ENCODE measurements around the gene FAM161B. TPM values are rescaled to one million over a fixed set of nuclear protein-coding genes. Genes with fewer than 3 reads are reported as not detected.

Gene FAM161B, protein sequence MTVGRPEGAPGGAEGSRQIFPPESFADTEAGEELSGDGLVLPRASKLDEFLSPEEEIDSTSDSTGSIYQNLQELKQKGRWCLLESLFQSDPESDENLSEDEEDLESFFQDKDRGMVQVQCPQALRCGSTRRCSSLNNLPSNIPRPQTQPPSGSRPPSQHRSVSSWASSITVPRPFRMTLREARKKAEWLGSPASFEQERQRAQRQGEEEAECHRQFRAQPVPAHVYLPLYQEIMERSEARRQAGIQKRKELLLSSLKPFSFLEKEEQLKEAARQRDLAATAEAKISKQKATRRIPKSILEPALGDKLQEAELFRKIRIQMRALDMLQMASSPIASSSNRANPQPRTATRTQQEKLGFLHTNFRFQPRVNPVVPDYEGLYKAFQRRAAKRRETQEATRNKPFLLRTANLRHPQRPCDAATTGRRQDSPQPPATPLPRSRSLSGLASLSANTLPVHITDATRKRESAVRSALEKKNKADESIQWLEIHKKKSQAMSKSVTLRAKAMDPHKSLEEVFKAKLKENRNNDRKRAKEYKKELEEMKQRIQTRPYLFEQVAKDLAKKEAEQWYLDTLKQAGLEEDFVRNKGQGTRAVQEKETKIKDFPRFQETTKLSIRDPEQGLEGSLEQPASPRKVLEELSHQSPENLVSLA
- 2.6 and 2.8 TPM in 2 replicates for polyA plus RNA-seq (2011; rRNA removed)
- 2.0 and 2.1 TPM in 2 replicates for polyA minus RNA-seq (2011; rRNA and poly(A)+ RNA removed)

DNA sequence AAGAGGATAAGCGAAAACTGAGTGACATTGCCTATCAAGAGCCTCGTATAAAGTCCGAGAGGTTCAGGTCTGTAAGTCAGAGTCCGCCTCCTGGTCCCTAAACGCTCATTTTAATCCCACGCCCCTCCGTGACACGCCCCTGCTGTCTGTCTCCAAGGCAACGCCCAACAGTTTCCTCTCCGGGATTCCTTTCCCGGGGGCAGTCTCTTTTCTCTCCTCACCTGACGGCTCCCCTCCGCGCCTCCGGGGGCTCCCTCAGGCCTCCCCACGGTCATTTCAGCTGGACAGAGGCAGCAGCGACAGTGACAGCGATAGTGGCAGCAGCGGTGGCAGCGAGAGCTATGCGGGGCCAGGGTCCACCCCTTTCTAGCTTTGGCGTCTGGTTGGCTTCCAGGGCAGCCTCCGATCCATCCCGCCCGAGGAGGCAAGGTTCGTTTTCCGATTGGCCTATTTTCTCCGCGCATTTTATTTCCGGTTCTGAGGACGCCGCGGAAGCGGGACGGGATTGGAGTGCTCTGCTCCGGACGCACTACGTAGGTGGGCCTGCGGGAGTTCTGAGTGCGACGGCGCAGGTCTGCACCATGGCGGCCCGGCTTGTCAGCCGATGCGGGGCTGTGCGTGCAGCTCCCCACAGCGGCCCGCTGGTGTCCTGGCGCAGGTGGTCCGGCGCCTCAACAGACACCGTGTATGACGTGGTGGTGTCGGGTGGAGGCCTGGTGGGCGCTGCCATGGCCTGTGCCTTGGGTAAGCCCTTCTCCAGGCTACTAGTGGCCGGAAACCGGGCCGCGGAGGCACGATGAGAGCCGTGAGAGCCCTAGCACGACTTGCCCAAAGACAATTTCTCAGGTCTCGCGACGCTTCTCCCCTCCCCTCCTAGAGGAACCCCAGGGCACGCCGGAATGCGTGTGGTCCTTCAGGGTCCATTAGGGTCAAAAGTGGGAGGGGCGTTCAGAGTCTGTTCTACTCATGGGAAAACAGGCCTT is at the start of gene FAM161B, which contains the start of gene COQ6:
TSS of gene FAM161B (minus strand) at position 343 of the 983 bp plus-strand sequence. CDS start at position 275, 68 bp downstream.
TSS of gene COQ6 (plus strand) at position 551 of the 983 bp plus-strand sequence. CDS start at position 582, 31 bp downstream.
- TF ChIP-seq CTCF (IDR thresholded peaks at IDR 0.05; ENCODE audit: low read depth, low read length): peak; percentile 9; the same call in 1 of the 2 replicates
- DNase-seq (ENCODE audit: low read depth, low spot score): peak; percentile 85

GRCh38 chr14:73998726-73999125 is 48.8 kb upstream of the FAM161B start:
- CTCF ChIA-PET: no interaction called here
- POLR2A ChIA-PET: no interaction called here
- H3K27ac ChIP-seq (ENCODE audit: low read depth, low read length): no peak overlapping the region

More for the DNA sequence above, at the start of gene FAM161B, which contains the start of gene COQ6:
- POLR2A ChIA-PET: interaction anchor here (0.8 kb wide), 1 partner anchor 164 kb away, joined by 3 read pairs; no protein-coding TSS in a partner anchor
- Histone ChIP-seq H3K27me3 (ENCODE audit: control insufficient read depth, insufficient read depth, low read length) (no peaks in the 10 kb centered on the region), H3K4me3 (ENCODE audit: low read depth, low read length) (peak within 1 kb of the TSS; percentile 99), H3K27ac (ENCODE audit: low read depth, low read length) (peak within 1 kb of the TSS; percentile 94), H3K9me3 (ENCODE audit: control insufficient read depth, insufficient read depth, low read length) (no peaks in the 10 kb centered on the region; the same call in 1 of the 2 replicates)
- CTCF ChIA-PET: interaction anchor here (0.5 kb wide), 1 partner anchor 22 kb away, joined by 5 read pairs; no protein-coding TSS in a partner anchor

DNA sequence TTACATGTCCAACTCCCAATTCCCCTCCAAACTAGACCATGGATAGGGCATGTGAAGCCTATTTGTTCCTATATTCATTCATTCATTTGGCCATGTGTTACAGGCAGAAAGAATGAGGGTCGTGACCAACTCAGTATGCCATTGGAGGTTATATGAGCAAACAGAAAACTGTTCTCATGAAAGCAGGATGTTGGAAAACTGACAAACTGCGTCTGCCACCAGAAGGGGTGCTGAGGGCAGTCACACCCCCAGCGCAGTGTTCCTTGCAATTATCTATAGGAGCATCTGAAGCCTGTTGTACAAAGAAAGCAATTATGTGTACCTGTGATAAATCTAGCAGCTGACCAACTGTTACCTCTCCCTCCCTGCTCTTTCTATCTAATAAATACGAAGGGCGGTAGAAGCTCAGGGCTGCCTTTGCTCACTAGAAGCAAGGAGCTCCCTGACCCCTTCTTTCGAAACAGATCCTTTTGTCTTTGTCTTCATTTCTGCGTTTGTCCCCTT is 48.1 kb upstream of the FAM161B start:
- DNase-seq (ENCODE audit: low read depth, low spot score): no peak
- no peak overlapping the region for H3K27ac ChIP-seq (ENCODE audit: low read depth, low read length)
- H3K27me3 ChIP-seq (ENCODE audit: control insufficient read depth, insufficient read depth, low read length): no peaks in the 10 kb centered on the region
- ChIA-PET CTCF (no interaction called here), POLR2A (no interaction called here)
- H3K4me3 ChIP-seq (ENCODE audit: low read depth, low read length): no peak overlapping the region
- no peaks in the 10 kb centered on the region for H3K9me3 ChIP-seq (ENCODE audit: control insufficient read depth, insufficient read depth, low read length)
- no peak for TF ChIP-seq CTCF (IDR thresholded peaks at IDR 0.05; ENCODE audit: low read depth, low read length)

More at GRCh38 chr14:73998726-73999125, 48.8 kb upstream of the FAM161B start:
- no peak for TF ChIP-seq CTCF (IDR thresholded peaks at IDR 0.05; ENCODE audit: low read depth, low read length)
- Histone ChIP-seq H3K4me3 (ENCODE audit: low read depth, low read length) (no peak overlapping the region), H3K9me3 (ENCODE audit: control insufficient read depth, insufficient read depth, low read length) (no peaks in the 10 kb centered on the region), H3K27me3 (ENCODE audit: control insufficient read depth, insufficient read depth, low read length) (no peaks in the 10 kb centered on the region)
- no peak for DNase-seq (ENCODE audit: low read depth, low spot score)

DNA sequence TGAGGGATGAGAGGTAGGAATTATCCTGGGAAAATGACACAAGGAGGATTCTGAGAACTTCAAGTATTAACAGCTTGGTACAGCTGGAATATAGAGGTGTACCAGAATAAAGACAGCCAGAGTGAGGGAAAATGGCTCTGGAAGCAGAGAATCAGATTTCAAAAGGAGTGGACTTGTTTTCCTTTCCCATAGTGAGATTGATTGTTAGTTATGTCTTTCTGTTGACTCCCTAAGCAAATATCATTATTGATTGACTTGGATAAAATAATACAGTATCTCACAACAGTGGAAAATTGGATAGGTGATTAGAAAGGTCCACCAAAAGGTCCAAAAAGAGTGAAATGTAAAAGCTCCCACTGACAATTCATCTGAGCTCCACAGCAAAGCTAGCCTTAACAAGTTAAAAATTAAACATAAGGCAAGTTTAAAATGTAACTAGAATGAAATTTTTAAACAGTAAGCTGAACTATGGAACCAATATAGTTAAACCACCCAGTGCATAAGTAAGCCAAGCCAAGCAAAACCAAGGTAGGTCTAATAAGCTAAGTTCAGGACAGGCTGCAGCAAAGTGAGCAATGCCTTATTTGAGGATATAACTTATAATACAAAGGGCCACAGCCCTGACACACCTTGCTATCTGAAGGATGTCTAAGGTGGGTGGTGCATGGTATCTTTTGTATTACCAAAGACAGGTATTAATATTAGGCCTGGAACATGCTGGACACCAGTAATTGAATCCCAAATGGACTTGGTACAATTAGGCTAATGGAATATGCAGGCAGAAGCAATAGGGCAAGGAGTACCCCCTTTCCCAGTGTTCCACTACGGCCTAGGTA is 47.4 kb upstream of the FAM161B start:
- ChIA-PET CTCF (no interaction called here), POLR2A (no interaction called here)
- no peak overlapping the region for H3K27ac ChIP-seq (ENCODE audit: low read depth, low read length)
- TF ChIP-seq CTCF (IDR thresholded peaks at IDR 0.05; ENCODE audit: low read depth, low read length): no peak
- no peaks in the 10 kb centered on the region for H3K9me3 ChIP-seq (ENCODE audit: control insufficient read depth, insufficient read depth, low read length)
- DNase-seq (ENCODE audit: low read depth, low spot score): no peak
- no peak overlapping the region for H3K4me3 ChIP-seq (ENCODE audit: low read depth, low read length)
- no peaks in the 10 kb centered on the region for H3K27me3 ChIP-seq (ENCODE audit: control insufficient read depth, insufficient read depth, low read length)
